GM18909 (cell line): ENCODE data around the gene RAN.
"Not testable (repeated sequence)": the region's sequence is repeated elsewhere in the genome, so short reads cannot be mapped to it uniquely, and the experiment has no call there.

ENCODE experiments used
- ATAC-seq: cut with Tn5 transposase; IDR thresholded peaks from one replicate; pipeline ENCODE4 v1.9.1; 2021; ENCODE audit warnings: mild to moderate bottlenecking; ENCODE audit not compliant: unreplicated experiment, poor library complexity

Gene RAN

DNA sequence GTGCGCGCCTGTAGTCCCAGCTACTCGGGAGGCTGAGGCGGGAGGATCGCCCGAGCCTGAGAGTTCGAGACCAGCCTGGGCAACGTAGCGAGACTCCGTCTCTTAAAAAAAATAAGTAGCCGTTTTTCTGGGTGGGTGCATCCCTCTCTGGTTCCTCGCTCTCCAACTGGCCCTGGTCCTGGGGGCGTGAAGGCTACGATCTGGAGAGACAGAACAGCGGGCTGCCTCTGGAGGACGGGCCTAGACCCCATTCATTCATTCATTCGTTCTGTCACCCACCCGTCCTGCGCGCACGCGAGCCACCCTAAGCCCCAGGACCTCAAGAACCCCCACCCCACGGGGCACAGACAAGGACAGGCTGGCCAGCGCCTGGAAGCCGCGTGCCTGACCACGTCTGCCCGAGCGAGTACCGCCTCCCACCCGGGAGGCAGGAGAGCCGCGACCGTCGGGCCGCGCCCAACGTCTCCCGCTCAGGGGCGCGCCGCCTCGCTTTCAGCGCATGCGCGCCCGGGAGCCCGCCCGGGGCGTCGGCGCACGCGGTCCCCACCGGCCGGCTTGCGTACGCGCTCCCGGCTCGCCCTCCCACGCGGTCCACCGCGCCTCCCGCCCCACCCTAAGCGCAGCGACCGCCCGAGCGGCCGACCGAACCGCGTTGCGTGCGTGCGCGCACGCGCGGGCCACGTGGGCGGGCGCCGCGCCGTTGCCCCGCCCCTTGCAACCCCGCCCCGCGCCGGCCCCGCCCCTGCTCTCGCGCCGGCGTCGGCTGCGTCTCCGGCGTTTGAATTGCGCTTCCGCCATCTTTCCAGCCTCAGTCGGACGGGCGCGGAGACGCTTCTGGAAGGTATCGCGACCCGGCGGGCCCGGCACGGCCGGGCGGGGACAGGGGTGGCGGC lies at the start of gene RAN:
TSS of gene RAN (plus strand) at position 781 of the 893 bp plus-strand sequence. CDS start 528 bp downstream, outside the sequence.
- peak; percentile 79 for ATAC-seq

DNA sequence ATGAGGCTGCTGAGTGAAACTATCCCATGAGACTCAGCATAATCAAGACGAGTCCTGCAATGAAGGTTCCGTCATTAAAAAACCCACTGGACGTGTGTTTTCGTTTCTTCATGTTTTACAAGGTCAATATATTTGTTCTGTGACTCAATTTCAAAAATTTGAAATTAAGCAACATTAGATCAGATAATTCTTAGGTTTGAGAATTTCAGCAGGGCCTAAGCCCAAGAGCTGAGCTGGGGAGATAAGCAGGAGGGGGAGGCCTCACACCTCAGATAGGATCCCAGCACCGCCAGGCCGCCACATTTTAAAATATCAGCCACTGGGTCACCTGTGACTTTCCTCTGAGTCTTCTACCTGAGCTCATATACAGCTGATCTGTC lies 46.1 kb upstream of the RAN start:
- ATAC-seq: no peak

GRCh38 chr12:130826151-130826801 lies 45.6 kb upstream of the RAN start:
- ATAC-seq: no peak

DNA sequence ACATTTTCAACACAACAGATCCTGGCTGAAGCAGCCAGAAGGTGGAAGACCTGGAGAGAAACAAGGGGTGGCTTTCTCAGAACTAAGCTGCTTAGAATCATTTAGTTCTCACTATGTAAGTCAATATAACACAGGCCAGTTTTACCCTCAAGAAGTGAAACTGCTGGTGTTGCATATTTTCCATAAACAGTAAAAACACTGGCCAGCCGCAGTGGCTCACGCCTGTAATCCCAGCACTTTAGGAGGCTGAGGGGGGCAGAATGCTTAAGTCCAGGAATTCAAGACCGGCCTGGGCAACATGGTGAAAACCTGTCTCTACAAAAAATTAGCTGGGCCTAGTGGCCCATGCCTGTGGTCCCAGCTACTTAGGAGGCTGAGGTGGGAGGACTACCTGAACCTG lies 44.4 kb upstream of the RAN start:
- no peak for ATAC-seq

GRCh38 chr12:130828895-130829294 lies 43.0 kb upstream of the RAN start:
- no peak for ATAC-seq

GRCh38 chr12:130829391-130830245 lies 42.2 kb upstream of the RAN start:
- ATAC-seq: no peak

- ATAC-seq: no peak
These were observed 41.7 kb upstream of the RAN start for GRCh38 chr12:130830246-130830551.

DNA sequence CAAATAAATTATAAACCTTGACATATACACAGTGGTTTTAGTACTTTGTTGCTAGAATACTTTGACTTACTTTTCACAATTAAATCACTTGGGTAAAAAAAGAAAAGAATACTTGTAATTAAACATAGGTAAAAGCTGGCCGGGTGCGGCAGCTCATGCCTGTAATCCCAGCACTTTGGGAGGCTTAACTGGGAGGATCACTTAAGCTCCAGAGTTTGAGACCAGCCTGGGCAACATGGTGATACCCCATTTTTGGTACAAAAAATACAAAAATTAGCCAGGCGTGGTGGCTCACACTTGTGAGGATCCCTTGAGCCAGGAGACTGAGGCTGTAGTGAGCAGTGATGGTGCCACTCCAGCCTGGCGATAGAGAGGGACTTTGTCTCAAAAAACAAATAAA lies 40.6 kb upstream of the RAN start:
- ATAC-seq: no peak

DNA sequence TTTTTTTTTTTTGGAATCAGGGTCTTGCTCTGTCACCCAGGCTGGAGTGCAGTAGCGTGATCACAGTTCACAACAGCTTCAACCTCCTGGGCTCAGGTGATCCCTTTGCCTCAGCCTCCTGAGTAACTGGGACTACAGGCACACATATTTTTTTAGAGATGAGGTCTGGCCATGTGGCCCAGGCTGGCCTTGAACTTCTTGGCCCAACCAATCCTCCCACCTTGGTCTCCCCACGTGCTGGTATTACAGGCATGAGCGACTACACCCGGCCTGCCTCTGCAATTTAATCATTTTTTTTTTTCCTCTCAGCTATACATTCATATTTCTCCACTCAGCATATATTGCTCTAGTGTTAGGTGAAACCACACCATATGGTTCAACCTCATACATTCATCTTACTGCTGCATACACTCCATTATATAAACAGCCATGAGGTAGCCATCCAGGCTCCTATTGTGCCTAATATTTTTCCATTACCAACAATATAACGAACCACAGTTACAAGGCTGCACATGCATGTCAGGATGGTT lies 39.9 kb upstream of the RAN start:
- no peak for ATAC-seq

DNA sequence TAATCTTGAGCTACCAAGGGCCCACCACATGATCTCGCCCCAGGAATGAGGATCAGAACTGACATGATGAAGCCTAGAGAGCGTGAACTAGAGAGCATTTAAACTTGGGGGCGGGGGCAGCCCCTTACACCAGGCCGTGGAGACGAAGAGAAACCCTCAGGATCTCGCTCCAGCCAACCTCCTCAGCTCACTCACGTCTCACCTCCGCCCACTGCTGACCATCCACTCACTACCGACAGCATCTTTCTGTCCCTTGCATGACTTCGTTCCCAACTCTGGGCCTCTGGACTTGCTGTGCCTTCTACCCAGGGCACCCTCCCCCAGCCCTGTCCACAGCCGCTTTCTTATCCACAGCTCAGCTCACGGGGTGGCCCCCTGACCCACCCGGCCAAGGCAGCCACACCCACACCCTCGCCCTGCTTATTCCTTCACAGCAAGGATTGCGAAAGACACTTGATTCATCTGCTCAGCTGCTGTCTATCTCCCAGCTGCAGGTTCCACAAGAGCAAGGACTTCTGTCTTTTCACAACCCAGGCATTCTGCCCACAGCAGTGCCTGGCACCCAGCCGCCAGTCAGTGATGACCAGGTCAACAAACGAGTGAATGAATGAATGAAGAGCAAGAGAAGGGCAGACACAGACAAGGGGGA lies 39.2 kb upstream of the RAN start:
- no peak for ATAC-seq

DNA sequence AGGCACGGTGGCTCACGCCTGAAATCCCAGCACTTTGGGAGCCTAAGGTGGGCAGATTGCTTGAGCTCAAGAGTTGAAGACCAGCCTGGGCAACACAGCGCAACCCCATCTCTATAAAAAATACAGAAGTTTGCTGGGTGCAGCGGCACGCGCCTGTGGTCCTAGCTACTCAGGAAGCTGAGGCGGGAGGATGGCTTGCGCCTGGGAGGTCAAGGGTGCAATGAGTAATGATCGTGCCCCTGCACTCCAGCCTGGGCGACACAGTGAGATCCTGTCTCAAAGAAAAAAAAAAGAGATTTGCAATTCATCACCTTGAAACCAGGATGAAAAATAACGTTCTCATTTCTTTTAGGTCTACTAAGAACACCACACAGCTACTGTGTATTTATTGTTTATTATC lies 36.9 kb upstream of the RAN start:
- no peak for ATAC-seq

DNA sequence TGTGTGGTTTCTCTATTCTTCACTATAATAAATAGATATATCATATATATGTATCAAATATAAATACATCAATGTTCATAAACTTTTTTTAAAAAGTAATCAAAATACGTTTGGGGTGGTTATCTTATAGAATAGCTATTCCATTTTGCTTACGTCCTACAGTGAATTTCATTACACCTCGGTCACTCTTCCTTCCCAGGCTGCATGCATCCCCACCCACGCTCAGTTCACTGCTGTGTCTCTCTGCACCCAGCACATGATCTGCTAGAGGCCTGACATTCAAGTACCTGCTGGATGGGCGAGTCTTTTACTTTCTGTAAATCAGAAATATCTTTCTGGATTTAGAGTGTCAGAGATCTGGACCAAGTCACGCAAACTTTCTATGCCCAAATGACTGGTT lies 36.4 kb upstream of the RAN start:
- ATAC-seq: no peak

GRCh38 chr12:130838284-130838950 lies 33.4 kb upstream of the RAN start:
- ATAC-seq: peak; percentile 21

- ATAC-seq: peak; percentile 86
These were observed 32.7 kb upstream of the RAN start, which contains the start of gene STX2 for GRCh38 chr12:130838951-130839769. TSS of gene STX2 (minus strand) at chr12:130839250. CDS start at chr12:130839099, 151 bp downstream.

DNA sequence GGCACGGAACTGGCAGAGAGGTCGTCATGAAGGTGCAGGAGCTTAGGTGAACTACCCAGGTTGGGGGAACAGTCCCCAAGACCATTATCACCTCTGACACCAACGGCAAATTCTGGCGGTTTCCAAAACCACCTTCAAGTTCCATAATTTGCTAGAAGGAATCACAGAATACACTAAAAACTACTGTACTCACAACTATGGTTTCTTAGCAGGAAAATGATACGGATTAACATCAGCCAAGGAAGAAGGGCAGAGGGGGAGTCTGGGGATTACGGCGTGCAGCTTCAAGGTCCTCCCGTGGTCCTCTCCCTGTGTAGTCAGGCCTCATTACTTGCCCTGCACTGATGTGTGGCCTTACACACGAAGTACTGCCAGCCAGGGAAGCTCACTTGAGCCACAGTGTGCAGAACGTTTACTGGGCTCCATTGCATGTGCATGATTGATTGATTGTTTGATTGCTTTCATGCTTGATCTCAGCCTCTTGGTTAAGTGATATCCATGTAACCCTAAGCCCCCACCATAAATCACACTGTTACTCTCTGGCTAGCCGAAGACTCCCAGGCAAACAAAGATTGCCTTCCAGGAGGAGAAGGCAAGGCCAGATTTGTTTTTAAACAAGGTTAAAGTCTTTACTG lies 32.0 kb upstream of the RAN start:
- ATAC-seq: no peak

DNA sequence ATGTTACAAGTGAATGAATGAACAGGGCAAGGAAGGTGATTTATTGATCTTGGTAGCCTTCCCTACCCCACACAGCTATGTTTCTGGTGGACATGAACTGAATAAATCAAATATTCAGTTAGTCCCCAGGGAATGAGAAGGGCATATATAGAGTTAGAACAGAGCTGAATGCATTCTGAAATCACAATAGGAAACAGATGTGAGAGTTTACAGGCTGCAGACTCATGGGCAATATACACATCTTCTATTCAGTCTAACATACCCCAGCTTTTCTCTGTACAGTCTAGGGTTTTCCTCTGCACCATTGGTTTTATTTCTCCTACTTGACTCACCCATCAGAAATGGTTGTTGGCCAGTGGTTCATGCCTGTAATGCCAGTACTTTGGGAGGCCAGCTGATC lies 25.5 kb upstream of the RAN start:
- no peak for ATAC-seq

GRCh38 chr12:130847112-130847511 lies 24.8 kb upstream of the RAN start:
- ATAC-seq: no peak

GRCh38 chr12:130848105-130848504 lies 23.8 kb upstream of the RAN start:
- ATAC-seq: not testable (repeated sequence)
